CD4-positive, alpha-beta T cell treated with Interleukin-2 at 100 ng/mL for 4 hours (primary cell): Measurements from ENCODE around the gene NIT2.

Source experiments
- DNase-seq: peaks from one replicate; pipeline ENCODE4 v3.0.0-alpha.2; 2020; ENCODE audit warnings: low spot score

Gene NIT2

DNA sequence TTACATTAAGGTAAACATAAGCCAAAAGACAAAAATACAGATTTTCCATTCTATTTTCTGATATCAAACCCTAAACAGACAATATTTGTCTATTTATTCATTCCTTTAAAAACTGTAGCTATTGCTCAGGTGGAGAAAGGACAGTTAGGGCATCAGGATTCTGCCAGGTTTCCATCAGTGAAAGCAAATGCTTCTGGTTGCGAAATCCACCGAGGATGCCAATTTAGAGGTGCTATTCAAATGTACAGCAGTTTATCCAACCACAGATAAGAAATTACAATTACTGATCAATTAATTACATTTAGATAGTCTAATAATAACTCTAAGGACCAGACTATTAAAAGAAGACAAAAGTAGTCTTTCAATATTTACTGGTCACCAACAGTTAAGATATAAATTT, 62.4 kb downstream of the NIT2 start:
- no peak for DNase-seq

DNA sequence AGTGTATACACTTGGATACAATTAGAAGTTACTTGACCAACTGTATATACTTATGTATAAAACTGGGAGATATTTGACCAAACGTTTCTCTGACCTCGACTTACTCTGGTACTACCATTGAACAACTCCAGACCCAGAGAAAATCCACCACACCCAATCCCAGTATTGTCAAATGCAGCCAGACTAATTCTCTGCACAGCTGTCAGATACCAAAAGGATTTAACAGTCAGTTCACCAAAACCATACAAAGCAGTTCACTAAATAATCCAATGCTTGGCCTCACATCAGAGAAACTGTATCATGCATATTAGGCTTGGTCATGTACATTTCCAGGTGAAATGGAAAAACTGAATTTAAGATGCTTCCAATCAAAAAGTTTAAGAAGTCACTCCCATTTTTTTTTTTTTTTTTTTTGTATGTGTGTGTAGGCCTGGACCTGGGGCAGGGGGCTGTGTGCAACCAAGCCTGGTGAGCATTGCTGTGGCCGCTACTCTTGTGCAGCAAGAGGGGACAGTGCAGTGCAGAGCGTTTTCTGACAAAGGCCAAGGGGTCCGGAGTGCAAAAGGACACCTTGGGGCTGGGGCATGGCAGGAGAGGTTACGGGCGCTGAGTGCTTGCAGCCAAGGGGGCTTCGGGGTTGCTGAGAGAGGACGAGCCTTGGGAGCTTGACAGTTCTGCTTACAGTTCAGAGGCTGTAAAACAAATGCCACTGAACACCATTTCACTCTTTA, 64.9 kb downstream of the NIT2 start:
- DNase-seq: no peak

DNA sequence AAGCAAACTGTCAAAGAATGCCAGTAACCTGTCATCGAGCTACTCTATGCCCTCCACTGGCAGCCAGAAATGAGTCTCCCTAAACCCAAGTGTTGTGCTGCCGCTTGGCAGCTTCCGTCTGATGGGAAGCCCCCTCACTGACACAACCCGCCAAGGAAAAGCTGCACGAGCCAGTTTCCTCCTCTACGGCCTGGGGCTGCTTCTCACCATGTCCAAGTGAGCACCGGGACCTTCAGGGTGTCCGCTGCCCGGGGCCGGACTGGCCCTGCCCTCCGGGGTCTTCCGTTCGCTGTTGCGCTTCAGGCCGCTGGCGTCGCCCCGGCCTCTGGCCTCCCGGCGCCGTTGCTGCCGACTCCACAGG, 65.8 kb downstream of the NIT2 start:
- peak; percentile 35 for DNase-seq

DNA sequence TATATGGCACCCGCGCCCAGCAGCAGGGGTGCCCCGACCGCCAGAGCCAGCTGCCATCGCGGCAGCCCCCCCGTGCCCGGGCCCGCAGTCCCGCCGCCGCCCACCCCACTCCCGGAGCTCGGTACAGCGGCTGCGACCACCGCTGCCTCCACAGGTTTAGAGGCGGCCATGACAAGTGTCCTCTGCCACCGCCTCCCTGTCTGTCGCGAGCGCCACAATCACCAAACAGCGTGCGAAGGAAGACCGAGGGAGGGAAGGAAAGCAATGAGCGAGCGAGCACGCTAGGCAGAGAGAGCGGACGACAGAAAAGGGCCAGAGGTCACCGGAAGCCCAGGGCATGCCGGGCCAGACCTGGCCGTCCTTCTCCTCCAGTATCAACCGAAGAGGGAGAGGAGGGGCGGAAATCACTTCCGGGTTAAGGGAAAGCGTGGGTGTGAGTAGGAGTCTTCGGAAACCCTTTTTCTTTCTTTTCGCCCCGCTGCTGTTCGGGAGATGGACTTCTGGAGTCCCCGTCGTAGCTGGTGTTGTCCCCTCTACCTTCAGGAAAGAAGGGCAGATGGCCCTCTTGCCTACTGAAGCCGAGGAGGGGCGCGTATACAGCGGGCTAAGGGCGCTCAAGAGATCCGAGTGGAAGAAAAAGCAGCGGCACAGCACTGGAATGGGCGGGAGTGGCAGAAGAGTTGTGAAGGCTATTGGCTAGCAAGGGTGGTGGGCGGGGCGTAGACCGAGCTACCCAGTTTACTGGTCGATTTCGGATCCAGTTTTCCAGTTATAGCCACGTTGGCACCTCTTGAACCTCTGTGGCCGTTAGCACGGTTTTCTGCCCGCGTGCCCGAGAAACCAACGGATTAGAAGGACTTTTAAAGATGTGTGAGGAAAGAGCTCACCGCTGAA, 66.5 kb downstream of the NIT2 start, which contains the start of the genes LNP1 and TOMM70:
Gene LNP1, plus strand, starts transcription at position 760 of the 894 bp plus-strand sequence. CDS start 28,191 bp downstream, outside the sequence.
Gene TOMM70, minus strand, starts transcription at position 310 of the 894 bp plus-strand sequence. Its CDS starts 140 bp downstream, at position 170.
- peak; percentile 94 for DNase-seq

DNA sequence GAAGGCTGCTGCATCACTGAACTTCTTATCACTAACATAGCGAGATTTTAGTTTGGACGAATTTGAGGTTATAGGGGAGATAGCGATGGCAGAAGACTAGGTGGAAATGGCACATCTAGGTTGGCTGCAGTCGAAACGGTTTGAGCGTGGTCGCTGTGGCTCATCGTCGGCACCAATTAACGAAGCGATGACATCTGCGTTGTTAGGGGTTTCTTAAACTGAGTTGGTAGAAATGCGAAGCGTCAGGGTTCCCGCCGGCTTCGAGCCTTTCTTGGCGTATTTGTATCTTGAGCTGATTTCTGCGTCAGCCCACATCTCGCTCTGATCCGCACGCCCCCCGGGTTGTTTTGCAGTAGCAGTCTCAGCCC, 67.1 kb downstream of the NIT2 start:
- DNase-seq: peak; percentile 54

DNA sequence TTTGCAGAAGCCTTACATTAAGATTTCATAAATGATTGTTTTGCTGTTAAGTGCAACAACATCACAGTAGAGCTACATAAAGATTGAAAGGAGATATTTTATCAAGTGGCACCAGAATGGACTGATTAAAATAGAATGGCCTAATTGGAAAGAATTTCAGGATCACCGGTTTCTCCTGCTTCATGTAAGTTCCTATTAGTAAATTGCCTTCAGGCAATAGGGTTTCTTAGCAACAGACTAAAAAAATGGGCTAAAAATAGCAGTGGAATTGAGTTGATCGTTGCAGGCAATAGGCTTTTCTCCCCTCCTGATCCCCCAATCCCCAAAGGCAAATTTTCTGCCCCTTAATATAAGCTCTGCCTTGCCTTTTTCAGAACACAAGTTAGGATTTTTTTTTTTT, 67.7 kb downstream of the NIT2 start:
- DNase-seq: no peak

DNA sequence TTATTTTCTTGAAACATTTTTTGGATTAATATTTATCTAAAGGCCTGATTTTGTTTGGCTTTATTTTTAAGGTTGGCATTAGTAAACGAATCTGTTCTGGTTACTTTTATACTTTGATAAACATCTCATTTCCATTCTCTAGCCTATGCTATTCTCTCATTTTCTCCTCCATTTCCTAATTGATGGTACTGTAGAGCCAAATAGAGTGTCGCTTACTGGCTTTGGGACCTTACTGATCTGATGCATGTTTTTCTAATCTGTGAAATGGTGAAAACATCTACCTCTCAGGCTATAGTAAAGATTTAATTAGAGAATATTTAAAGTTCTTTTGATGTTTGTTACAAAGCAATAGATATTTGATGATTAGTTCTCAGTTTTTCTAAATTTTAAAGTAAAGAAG, 68.3 kb downstream of the NIT2 start:
- DNase-seq: no peak

DNA sequence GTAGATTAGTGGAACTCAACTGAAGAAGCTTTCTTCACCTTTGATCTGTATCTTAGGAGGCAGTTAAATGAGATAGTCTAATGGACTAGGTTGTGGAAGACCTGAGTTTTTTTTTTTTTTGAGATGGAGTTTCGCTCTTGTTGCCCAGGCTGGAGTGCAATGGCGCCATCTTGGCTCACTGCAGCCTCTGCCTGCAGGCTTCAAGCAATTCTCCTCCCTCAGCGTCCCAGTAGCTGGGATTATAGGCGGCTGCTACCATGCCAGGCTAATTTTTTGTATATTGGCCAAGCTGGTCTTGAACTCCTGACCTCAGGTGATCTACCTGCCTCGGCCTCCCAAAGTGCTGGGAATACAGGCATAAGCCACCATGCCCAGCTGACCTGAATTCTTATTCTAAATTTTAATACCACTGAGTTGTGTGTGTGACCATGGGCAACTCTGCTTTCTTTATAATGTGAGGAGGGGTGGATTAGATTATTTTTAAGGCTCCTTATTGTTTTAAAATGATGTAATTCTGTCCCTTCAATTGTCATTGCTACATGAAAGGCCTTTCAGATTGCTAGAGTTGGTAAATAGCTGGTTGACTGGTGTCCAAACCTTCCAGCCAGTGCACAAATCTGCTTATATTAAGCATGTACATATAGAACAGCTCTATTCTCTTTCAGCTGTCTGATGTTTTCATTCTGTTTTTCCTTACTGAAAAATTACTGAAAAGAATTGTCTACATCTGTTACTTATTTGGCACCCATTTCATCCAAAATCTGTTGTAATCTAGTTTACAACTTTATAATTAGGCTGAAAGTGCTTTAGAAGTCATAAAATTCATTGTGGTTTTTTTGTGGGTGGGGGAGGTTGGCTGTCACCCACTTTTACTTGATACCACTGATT, 69.0 kb downstream of the NIT2 start:
- no peak for DNase-seq

DNA sequence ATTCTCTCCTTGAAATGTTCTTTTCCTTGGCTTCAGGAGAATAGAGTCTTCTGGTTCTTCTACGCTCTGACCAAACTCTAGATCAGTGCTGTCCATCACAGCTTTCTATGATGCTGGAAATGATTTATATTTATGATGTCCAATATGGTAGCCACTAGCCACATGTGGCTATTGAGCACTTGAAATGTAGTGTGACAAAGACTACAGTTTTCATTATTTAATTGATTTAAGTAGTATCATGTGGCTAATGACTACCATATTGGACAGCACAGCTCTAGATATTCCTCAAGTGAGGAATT, 69.6 kb downstream of the NIT2 start:
- no peak for DNase-seq

DNA sequence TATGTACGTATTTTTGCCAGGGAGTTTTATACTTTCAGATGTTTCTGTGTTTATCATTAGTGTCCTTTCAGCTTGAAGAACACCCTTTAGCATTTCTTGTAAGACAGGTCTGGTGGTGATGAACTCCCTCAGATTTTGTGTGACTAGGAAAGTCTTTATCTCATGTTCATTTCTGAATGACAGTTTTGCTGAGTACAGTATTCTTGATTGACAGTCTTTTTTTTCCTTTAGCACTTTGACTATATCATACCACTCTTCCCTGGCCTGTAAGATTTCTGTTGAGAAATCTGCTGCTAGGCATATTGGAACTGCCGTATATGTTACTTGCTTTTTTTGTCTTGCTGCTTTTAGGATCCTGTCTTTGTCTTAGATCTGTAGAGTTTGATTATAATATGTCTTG, 72.6 kb downstream of the NIT2 start:
- no peak for DNase-seq

DNA sequence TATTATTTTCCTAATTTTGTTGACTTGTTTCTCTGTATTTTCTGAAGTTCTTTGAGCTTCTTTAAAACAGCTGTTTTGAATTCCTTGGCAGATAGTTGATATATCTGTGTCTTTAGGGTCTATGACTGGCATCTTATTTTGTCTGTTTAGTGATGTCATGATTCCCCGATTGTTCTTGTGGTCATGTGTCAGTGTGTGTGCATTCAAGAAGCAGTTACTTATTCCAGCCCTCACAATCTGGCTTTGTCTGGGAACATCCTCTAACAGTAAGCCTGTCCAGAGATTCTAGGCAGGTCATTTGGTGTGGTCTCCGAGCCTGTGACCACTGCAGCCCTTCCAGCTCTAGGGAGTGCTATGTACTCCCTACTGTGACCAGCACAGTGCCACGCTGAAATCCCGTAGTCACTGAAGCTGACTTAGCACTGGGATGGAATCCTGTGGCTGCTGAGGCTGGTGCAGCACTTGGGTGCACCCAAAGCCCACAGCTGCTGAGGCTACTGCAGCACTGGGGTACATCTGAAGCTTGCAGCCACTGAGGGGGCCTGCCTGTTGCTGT, 73.5 kb downstream of the NIT2 start:
- DNase-seq: no peak
